ENCODE results near the gene WDR7. TPM values are rescaled to one million over a fixed set of nuclear protein-coding genes. Genes with fewer than 3 reads are reported as not detected.

WDR7 gene
- total RNA-seq, result 18.1 and 22.3 TPM in 2 replicates

GRCh38 chr18:56650944-56651770 lies at the start of gene WDR7:
TSS of gene WDR7 (plus strand) at chr18:56651359. CDS start at chr18:56672516, 21,157 bp downstream.

GRCh38 chr18:56638232-56639103 lies 12.7 kb upstream of the WDR7 start, which contains the start of gene TXNL1:
TSS of gene TXNL1 (minus strand) at chr18:56638592. CDS start at chr18:56638440, 152 bp downstream.

Other genes with a start within 250 kb of the WDR7 start
- gene TXNL1, start 12.8 kb upstream of the WDR7 start, total RNA-seq, result 35.0 and 46.4 TPM in 2 replicates

All from smooth muscle cell of bladder (primary cell).